Measurements from ENCODE around the gene ABHD12. TPM values are rescaled to one million over a fixed set of nuclear protein-coding genes. Genes with fewer than 3 reads are reported as not detected.

Gene ABHD12
- total and polyA plus RNA-seq, 12 donors, result 17.6 to 95.8 (median 54.1) TPM

DNA sequence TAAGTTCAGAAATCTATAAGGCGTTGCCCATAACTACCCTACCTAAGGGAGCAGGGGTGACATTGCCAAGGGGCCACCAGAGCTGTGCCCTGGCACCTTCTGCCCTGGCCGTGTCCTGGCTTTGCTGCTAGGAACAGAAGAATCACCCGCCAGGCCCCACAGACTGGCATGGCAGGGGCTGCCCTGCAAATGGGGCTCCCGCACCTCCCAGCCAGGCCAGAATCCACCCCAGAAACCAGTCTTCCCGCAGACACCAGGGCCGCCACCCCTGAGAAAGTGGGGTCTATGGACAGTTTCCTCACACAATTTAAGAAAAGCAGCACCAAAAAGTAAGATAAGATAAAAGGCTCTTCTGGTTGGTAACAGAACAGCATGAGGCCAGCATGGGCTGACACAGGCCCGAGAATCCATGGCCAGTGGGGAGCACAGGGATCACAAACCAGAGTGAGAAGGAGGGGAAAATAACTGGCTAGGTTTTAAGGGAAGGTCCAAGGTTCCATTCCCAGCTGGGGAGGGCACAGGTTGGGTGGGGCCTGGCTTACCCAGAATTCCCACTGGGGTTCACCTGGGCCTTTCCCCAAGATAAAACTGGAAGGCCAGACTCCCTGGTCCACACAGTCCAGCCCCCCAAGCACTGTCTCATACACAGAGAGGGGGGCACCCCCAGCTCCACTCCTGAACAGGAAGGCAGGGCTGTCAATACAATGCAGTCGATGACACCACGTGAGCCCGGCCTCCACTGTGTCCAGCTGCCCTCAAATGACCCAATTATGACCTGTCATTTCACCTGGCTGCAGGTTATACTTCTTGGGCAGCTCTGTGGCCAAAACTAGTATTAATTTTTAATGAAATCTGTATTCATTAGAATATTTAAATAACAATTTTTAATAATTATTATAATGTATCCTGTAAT lies 83.4 kb downstream of the ABHD12 start:
- WGBS, 4 donors, result 89 to 96% (median 95%) methylated on average over 7 to 10 of the region's 10 CpGs
- Histone ChIP-seq H3K27ac (no peak overlapping the region), H3K36me3 (replicated peaks in 1 of 2) (peaks cover 0 to 8% of the 10 kb centered on the region in 2 donors), H3K27me3 (no peaks in the 10 kb centered on the region), H3K4me3 (no peak overlapping the region), H3K9me3 (replicated peaks in 1 of 3) (no peaks in the 10 kb centered on the region), H3K4me1 (replicated peaks in 1 of 2) (peaks cover 26 to 33% of the 10 kb centered on the region in 2 donors)
- intact Hi-C loops (cut with DNase I), result no loop called here
- TF ChIP-seq POLR2A (IDR thresholded peaks at IDR 0.05), result no peak
- TF ChIP-seq, protein P1, sequence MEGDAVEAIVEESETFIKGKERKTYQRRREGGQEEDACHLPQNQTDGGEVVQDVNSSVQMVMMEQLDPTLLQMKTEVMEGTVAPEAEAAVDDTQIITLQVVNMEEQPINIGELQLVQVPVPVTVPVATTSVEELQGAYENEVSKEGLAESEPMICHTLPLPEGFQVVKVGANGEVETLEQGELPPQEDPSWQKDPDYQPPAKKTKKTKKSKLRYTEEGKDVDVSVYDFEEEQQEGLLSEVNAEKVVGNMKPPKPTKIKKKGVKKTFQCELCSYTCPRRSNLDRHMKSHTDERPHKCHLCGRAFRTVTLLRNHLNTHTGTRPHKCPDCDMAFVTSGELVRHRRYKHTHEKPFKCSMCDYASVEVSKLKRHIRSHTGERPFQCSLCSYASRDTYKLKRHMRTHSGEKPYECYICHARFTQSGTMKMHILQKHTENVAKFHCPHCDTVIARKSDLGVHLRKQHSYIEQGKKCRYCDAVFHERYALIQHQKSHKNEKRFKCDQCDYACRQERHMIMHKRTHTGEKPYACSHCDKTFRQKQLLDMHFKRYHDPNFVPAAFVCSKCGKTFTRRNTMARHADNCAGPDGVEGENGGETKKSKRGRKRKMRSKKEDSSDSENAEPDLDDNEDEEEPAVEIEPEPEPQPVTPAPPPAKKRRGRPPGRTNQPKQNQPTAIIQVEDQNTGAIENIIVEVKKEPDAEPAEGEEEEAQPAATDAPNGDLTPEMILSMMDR (IDR thresholded peaks at IDR 0.05), result no peak
- no peak for DNase-seq

DNA sequence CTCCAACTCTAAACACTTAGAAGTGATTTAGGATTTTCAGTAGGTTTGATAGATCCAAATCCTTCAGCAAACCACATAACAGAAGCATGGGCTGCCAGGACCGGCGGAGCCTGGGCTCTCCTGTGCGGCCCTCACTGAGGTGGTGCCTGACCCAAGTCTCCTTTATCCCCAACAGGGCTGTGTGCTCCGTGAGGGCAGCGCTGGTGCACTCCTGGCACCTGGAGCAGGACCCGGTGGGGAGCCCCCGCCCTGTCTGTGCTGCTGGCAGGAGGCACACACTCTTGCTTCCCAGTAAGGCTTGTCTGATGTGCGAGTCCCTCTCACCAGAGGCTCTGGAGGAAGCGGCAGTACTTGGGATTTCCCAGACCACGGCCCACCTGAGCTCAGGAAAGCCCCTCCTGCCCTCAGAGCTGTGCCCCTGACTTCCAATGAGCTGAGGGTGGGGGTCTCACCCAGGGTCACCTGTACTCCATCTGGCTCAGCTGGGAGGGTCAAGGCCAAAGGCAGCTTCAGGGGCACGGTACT lies 86.5 kb downstream of the ABHD12 start:
- H3K4me1 ChIP-seq (replicated peaks in 1 of 2), result peaks cover under 1 to 15% of the 10 kb centered on the region in 2 donors
- no peak overlapping the region for H3K27ac ChIP-seq
- TF ChIP-seq POLR2A (IDR thresholded peaks at IDR 0.05), result no peak
- TF ChIP-seq, protein P1 (IDR thresholded peaks at IDR 0.05), result no peak
- H3K27me3 ChIP-seq, result no peaks in the 10 kb centered on the region
- H3K4me3 ChIP-seq, result no peak overlapping the region
- no peak for DNase-seq
- WGBS, 4 donors, result 87 to 93% (median 89%) methylated on average over 5 to 11 of the region's 11 CpGs
- no peaks in the 10 kb centered on the region for H3K9me3 ChIP-seq (replicated peaks in 1 of 3)
- intact Hi-C loops (cut with DNase I), result no loop called here
- peaks cover 0 to 10% of the 10 kb centered on the region in 2 donors for H3K36me3 ChIP-seq (replicated peaks in 1 of 2)

DNA sequence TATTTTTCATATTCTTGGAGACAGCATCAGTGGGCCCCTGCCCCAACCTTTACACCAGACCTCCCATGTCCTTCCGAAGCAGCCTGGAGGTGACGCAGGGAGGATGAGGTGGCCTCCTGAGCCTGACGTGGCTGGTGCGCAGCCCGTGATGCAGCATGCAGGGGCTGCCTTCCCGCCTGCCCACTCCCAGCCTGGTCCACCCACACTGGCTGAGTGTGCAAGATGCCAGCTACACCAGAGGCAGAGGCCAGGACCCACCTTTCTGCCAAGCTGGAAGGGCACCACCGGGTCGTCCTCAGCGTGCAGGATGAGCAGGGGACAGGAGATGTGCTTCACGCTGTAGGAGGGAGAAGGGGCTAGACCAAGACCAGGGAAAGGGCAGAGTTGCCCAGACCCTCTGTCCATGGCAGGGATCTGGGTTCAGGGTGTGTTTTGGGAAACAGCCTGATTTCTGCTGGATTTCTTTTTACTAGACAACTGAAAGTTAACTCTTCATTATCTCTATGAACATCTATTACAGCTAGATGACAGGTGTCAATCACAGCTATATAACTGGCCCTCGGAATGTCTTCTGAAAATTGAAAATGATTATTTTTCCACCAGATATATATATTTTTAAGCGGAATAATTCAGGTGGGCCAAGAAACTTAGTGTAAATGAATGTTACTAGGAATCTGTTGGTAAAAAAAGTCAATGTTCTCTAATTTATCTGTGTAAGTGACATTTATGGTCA lies 87.2 kb downstream of the ABHD12 start:
- Histone ChIP-seq H3K27me3 (no peaks in the 10 kb centered on the region), H3K27ac (no peak overlapping the region), H3K4me3 (no peak overlapping the region), H3K36me3 (replicated peaks in 1 of 2) (peaks cover 0 to 10% of the 10 kb centered on the region in 2 donors), H3K4me1 (replicated peaks in 1 of 2) (peaks cover 0 to 9% of the 10 kb centered on the region in 2 donors), H3K9me3 (replicated peaks in 1 of 3) (no peaks in the 10 kb centered on the region)
- intact Hi-C loops (cut with DNase I), result no loop called here
- TF ChIP-seq, protein P1 (IDR thresholded peaks at IDR 0.05), result no peak
- TF ChIP-seq POLR2A (IDR thresholded peaks at IDR 0.05), result no peak
- 96 to 98% (median 97%) methylated on average over 6 to 12 of the region's 12 CpGs for WGBS, 4 donors
- no peak for DNase-seq

DNA sequence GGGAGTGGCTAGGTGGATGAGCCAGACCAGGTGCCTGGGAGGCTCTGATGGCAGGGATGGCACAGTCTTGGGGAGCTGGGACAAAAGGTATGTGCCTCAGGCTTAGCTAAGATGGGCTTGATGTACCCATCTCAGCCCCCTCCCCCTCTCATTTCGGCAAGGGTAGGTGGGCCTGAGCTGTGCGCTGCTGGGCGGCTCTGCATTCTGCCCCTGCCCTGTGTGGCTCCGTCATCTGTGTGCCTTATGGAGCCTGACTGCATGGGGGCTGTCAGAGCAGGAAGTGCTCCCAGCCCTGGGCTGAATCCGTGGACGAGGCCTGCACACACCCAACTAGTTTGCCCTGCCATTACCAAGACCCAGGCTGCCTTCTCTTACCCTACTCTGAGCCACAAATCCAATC lies 88.0 kb downstream of the ABHD12 start:
- no peak for TF ChIP-seq POLR2A (IDR thresholded peaks at IDR 0.05)
- TF ChIP-seq, protein P1 (IDR thresholded peaks at IDR 0.05), result no peak
- no peak overlapping the region for H3K27ac ChIP-seq
- intact Hi-C loops (cut with DNase I), result no loop called here
- WGBS, 4 donors, result 96 to 98% (median 98%) methylated on average over 6 of the region's 6 CpGs; no CpG with 5 or more reads in 1 of the 4 donors
- no peaks in the 10 kb centered on the region for H3K9me3 ChIP-seq (replicated peaks in 1 of 3)
- H3K27me3 ChIP-seq, result no peaks in the 10 kb centered on the region
- no peak overlapping the region for H3K4me3 ChIP-seq
- no peak for DNase-seq
- peaks cover 0 to 10% of the 10 kb centered on the region in 2 donors for H3K36me3 ChIP-seq (replicated peaks in 1 of 2)
- peaks cover 0 to 7% of the 10 kb centered on the region in 2 donors for H3K4me1 ChIP-seq (replicated peaks in 1 of 2)
